Loucy (cell line): ENCODE results near the gene JAM2.

ENCODE experiments used
- H2AFZ ChIP-seq: fragments of 200-600 bp; sonication (generic); 2 replicates; pipeline ENCODE4 v1.6.0; 2016; ENCODE audit warnings: antibody characterized with exemption, mild to moderate bottlenecking, low read length, moderate library complexity
- H3F3A ChIP-seq: fragments of 200-600 bp; 2 replicates; pipeline ENCODE4 v1.6.0; 2016; ENCODE audit warnings: antibody characterized with exemption, low read depth, mild to moderate bottlenecking
- H3K27me3 ChIP-seq: fragments of 200-600 bp; sonication (generic); 2 replicates; pipeline ENCODE4 v1.6.1; 2014; ENCODE audit warnings: low read length, mild to moderate bottlenecking; ENCODE audit not compliant: insufficient read depth, poor library complexity, severe bottlenecking
- H3K36me3 ChIP-seq: fragments of 200-600 bp; sonication (generic); 2 replicates; pipeline ENCODE4 v1.6.1; 2016; ENCODE audit warnings: low read length; ENCODE audit not compliant: insufficient read depth
- H3K4me1 ChIP-seq: fragments of 200-600 bp; sonication (generic); 2 replicates; pipeline ENCODE4 v1.5.1; 2014; ENCODE audit warnings: low read length, mild to moderate bottlenecking; ENCODE audit not compliant: insufficient read depth, poor library complexity, severe bottlenecking
- H3K4me2 ChIP-seq: fragments of 200-600 bp; sonication (generic); 2 replicates; pipeline ENCODE4 v1.6.0; 2014; ENCODE audit warnings: antibody characterized with exemption, low read length, low read depth, mild to moderate bottlenecking; ENCODE audit not compliant: poor library complexity, severe bottlenecking
- H3K4me3 ChIP-seq: fragments of 200-600 bp; sonication (generic); 2 replicates; pipeline ENCODE4 v1.5.1; 2014; ENCODE audit warnings: low read length, mild to moderate bottlenecking, mixed read lengths; ENCODE audit not compliant: poor library complexity, severe bottlenecking
- H3K79me2 ChIP-seq: fragments of 200-600 bp; sonication (generic); 2 replicates; pipeline ENCODE4 v1.6.1; 2014; ENCODE audit warnings: low read length; ENCODE audit not compliant: insufficient read depth
- H3K9ac ChIP-seq: fragments of 200-600 bp; sonication (generic); 2 replicates; pipeline ENCODE4 v1.6.0; 2014; ENCODE audit warnings: mild to moderate bottlenecking, low read depth, low read length, moderate library complexity; ENCODE audit not compliant: poor library complexity, severe bottlenecking
- H3K9me2 ChIP-seq: fragments of 200-600 bp; sonication (generic); replicated peaks from 2 replicates; pipeline ENCODE4 v1.6.1; 2016; ENCODE audit warnings: low read depth, low read length, mixed read lengths
- H3K9me3 ChIP-seq: fragments of 200-600 bp; sonication (generic); 2 replicates; pipeline ENCODE4 v1.6.1; 2014; ENCODE audit warnings: mild to moderate bottlenecking, antibody characterized with exemption, low read length, low read depth; ENCODE audit not compliant: insufficient read depth
- H4K20me1 ChIP-seq: fragments of 200-600 bp; sonication (generic); 2 replicates; pipeline ENCODE4 v1.6.0; 2014; ENCODE audit warnings: antibody characterized with exemption, low read length, mild to moderate bottlenecking; ENCODE audit not compliant: insufficient read depth, poor library complexity, severe bottlenecking
- CTCF ChIP-seq: fragments of 200-600 bp; sonication (generic); conservative IDR thresholded peaks from 2 replicates; pipeline ENCODE4 v1.5.1; 2014; ENCODE audit warnings: mild to moderate bottlenecking, antibody characterized with exemption, low read length
- EZH2phosphoT487 ChIP-seq: fragments of 200-600 bp; IDR thresholded peaks from 2 replicates; pipeline ENCODE4 v1.6.1; 2018; ENCODE audit warnings: antibody characterized with exemption, mild to moderate bottlenecking, moderate library complexity, borderline replicate concordance

The JAM2 gene

GRCh38 chr21:25733859-25734653, 95.0 kb downstream of the JAM2 start:
- no peaks in the 10 kb centered on the region for H3K9me3 ChIP-seq
- H3K4me3 ChIP-seq, result peak overlapping the region; percentile 97
- H3F3A ChIP-seq, result no peaks in the 10 kb centered on the region
- no peaks in the 10 kb centered on the region for H3K27me3 ChIP-seq
- peaks cover 86% of the 10 kb centered on the region for H3K79me2 ChIP-seq
- peak overlapping the region; percentile 97 for H3K9ac ChIP-seq
- H3K4me2 ChIP-seq, result peak overlapping the region; percentile 82
- H4K20me1 ChIP-seq, result peaks cover 33% of the 10 kb centered on the region
- H2AFZ ChIP-seq, result peak overlapping the region; percentile 86
- H3K9me2 ChIP-seq, result no peaks in the 10 kb centered on the region
- H3K36me3 ChIP-seq, result peaks cover 11% of the 10 kb centered on the region; the same call in 1 of the 2 replicates
- no peak for TF ChIP-seq CTCF
- no peak for TF ChIP-seq EZH2phosphoT487
- H3K4me1 ChIP-seq, result peaks cover 53% of the 10 kb centered on the region

GRCh38 chr21:25734654-25734903, 95.5 kb downstream of the JAM2 start:
- H3K9me3 ChIP-seq, result no peaks in the 10 kb centered on the region
- no peaks in the 10 kb centered on the region for H3K27me3 ChIP-seq
- H3K4me1 ChIP-seq, result peaks cover 55% of the 10 kb centered on the region
- peak overlapping the region; percentile 82 for H3K4me2 ChIP-seq
- peaks cover 88% of the 10 kb centered on the region for H3K79me2 ChIP-seq
- H3F3A ChIP-seq, result no peaks in the 10 kb centered on the region
- peak overlapping the region; percentile 97 for H3K4me3 ChIP-seq
- TF ChIP-seq CTCF (no peak), EZH2phosphoT487 (no peak)
- peak overlapping the region; percentile 86 for H2AFZ ChIP-seq
- H3K9me2 ChIP-seq, result no peaks in the 10 kb centered on the region
- H3K9ac ChIP-seq, result peak overlapping the region; percentile 97
- peaks cover 6% of the 10 kb centered on the region; the same call in 1 of the 2 replicates for H3K36me3 ChIP-seq
- peaks cover 29% of the 10 kb centered on the region for H4K20me1 ChIP-seq

GRCh38 chr21:25734904-25735645, 96.0 kb downstream of the JAM2 start, which contains the start of the genes ATP5PF and GABPA:
Gene ATP5PF (minus strand): TSS chr21:25734904. CDS start chr21:25729794, 5,110 bp downstream.
Gene GABPA (plus strand): TSS chr21:25734972. CDS start chr21:25741599, 6,627 bp downstream.
- H3K36me3 ChIP-seq, result peaks cover 2% of the 10 kb centered on the region; the same call in 1 of the 2 replicates
- TF ChIP-seq CTCF, result no peak
- no peak for TF ChIP-seq EZH2phosphoT487
- peaks cover 25% of the 10 kb centered on the region for H4K20me1 ChIP-seq
- peaks cover 88% of the 10 kb centered on the region for H3K79me2 ChIP-seq
- H3K9me2 ChIP-seq, result no peaks in the 10 kb centered on the region
- peak within 1 kb of the TSS; percentile 84 for H3K4me2 ChIP-seq
- peak within 1 kb of the TSS; percentile 97 for H2AFZ ChIP-seq
- peak within 1 kb of the TSS; percentile 97 for H3K9ac ChIP-seq
- no peaks in the 10 kb centered on the region for H3K9me3 ChIP-seq
- H3K4me1 ChIP-seq, result peaks cover 51% of the 10 kb centered on the region
- H3K27me3 ChIP-seq, result no peaks in the 10 kb centered on the region
- H3K4me3 ChIP-seq, result peak within 1 kb of the TSS; percentile 97
- no peaks in the 10 kb centered on the region for H3F3A ChIP-seq
